IMR-90 (cell line): ENCODE measurements around the gene NEO1. TPM values are rescaled to one million over a fixed set of nuclear protein-coding genes. Genes with fewer than 3 reads are reported as not detected.

Experiments used
- ATAC-seq: fragments of 200-7000 bp; cut with Tn5 transposase; 2 replicates; pipeline ENCODE4 v1.9.1; 2020; ENCODE audit warnings: low read depth, mild to moderate bottlenecking, moderate library complexity
- BruUV-seq: library from RNA; stranded (reverse); fragments of 400-500 nt; replicated peaks from 2 replicates; lab custom pipeline; 2021; lab: Mats Ljungman, UMichigan
- CTCF ChIA-PET: fragments of 300-600 bp; formaldehyde crosslinking; extraction: SDS; loops from one replicate; lab custom pipeline; 2021; ENCODE audit warnings: antibody characterized with exemption; lab: Yijun Ruan, JAX
- POLR2A ChIA-PET: fragments of 300-600 bp; sonication (Branson Sonifier 250); formaldehyde crosslinking; loops from one replicate; lab custom pipeline; 2022; ENCODE audit warnings: antibody characterized with exemption; ENCODE audit not compliant: unreplicated experiment; lab: Charles Lee
- DNase-seq: peaks from one replicate; pipeline ENCODE4 v3.0.0; 2013
- H2AFZ ChIP-seq: replicated peaks from 2 replicates; pipeline ENCODE3; 2013; ENCODE audit warnings: low read length, mild to moderate bottlenecking; ENCODE audit not compliant: poor library complexity
- H2AK5ac ChIP-seq: 2 replicates; pipeline ENCODE4 v1.6.1; 2013; ENCODE audit warnings: low read depth, low read length, inconsistent platforms
- H2AK9ac ChIP-seq: replicated peaks from 2 replicates; pipeline ENCODE3; 2013; ENCODE audit warnings: mild to moderate bottlenecking, low read depth, low read length, moderate library complexity; ENCODE audit not compliant: poor library complexity
- H2BK120ac ChIP-seq: 2 replicates; pipeline ENCODE4 v1.6.1; 2013; ENCODE audit warnings: low read depth, low read length, inconsistent platforms
- H2BK15ac ChIP-seq: 3 replicates; pipeline ENCODE4 v1.6.1; 2013; ENCODE audit warnings: low read depth, low read length, inconsistent platforms
- H2BK20ac ChIP-seq: 2 replicates; pipeline ENCODE4 v1.6.1; 2013; ENCODE audit warnings: low read depth, mild to moderate bottlenecking, inconsistent platforms, low read length, moderate library complexity
- H2BK5ac ChIP-seq: 2 replicates; pipeline ENCODE4 v1.6.1; 2013; ENCODE audit warnings: mild to moderate bottlenecking, low read depth, low read length, inconsistent platforms; ENCODE audit not compliant: poor library complexity, severe bottlenecking
- H3K14ac ChIP-seq: replicated peaks from 2 replicates; pipeline ENCODE4 v1.6.1; 2013; ENCODE audit warnings: low read depth, low read length, inconsistent platforms
- H3K18ac ChIP-seq: 2 replicates; pipeline ENCODE4 v1.6.1; 2013; ENCODE audit warnings: low read depth, low read length, control low read depth
- H3K23ac ChIP-seq: 2 replicates; pipeline ENCODE4 v1.6.1; 2013; ENCODE audit warnings: low read depth, low read length, inconsistent platforms
- H3K27ac ChIP-seq: 2 replicates; pipeline ENCODE4 v1.5.1; 2013; ENCODE audit warnings: mild to moderate bottlenecking, control low read depth, low read length; ENCODE audit not compliant: insufficient read depth
- H3K27me3 ChIP-seq: 2 replicates; pipeline ENCODE4 v1.6.1; 2013; ENCODE audit warnings: low read length; ENCODE audit not compliant: control insufficient read depth, insufficient read depth
- H3K36me3 ChIP-seq: 2 replicates; pipeline ENCODE4 v1.6.1; 2013; ENCODE audit warnings: low read length, mixed read lengths; ENCODE audit not compliant: control insufficient read depth, insufficient read depth
- H3K4ac ChIP-seq: 2 replicates; pipeline ENCODE4 v1.6.1; 2013; ENCODE audit warnings: low read depth, low read length, inconsistent platforms
- H3K4me1 ChIP-seq: 2 replicates; pipeline ENCODE4 v1.6.1; 2013; ENCODE audit warnings: low read length, mixed read lengths; ENCODE audit not compliant: control insufficient read depth, insufficient read depth
- H3K4me2 ChIP-seq: 2 replicates; pipeline ENCODE4 v1.6.1; 2013; ENCODE audit warnings: low read depth, mild to moderate bottlenecking, control low read depth, low read length, moderate library complexity
- H3K4me3 ChIP-seq: 2 replicates; pipeline ENCODE4 v1.5.1; 2013; ENCODE audit warnings: low read depth, mild to moderate bottlenecking, control low read depth, low read length, moderate library complexity; ENCODE audit not compliant: insufficient read depth
- H3K56ac ChIP-seq: 2 replicates; pipeline ENCODE4 v1.6.1; 2013; ENCODE audit warnings: low read length, inconsistent platforms; ENCODE audit not compliant: insufficient read depth; ENCODE audit errors: extremely low read depth
- H3K79me1 ChIP-seq, 2 experiments: 2 replicates each; pipeline ENCODE4 v1.6.1; 2013; ENCODE audit warnings: low read length in 2 of 2, inconsistent platforms in 1 of 2, low read depth in 1 of 2
- H3K9ac ChIP-seq: 2 replicates; pipeline ENCODE4 v1.6.1; 2013; ENCODE audit warnings: low read depth, low read length, control low read depth
- H3K9me1 ChIP-seq: 2 replicates; pipeline ENCODE4 v1.6.1; 2013; ENCODE audit warnings: low read length, inconsistent platforms; ENCODE audit not compliant: insufficient read depth
- H3K9me3 ChIP-seq: 2 replicates; pipeline ENCODE4 v1.6.1; 2013; ENCODE audit warnings: low read length; ENCODE audit not compliant: control insufficient read depth, insufficient read depth
- H4K20me1 ChIP-seq: 2 replicates; pipeline ENCODE4 v1.6.1; 2013; ENCODE audit warnings: low read length, inconsistent platforms; ENCODE audit not compliant: insufficient read depth
- H4K5ac ChIP-seq: 2 replicates; pipeline ENCODE4 v1.6.1; 2013; ENCODE audit warnings: mild to moderate bottlenecking, low read depth, low read length, control low read depth
- H4K8ac ChIP-seq, 2 experiments: 2 replicates each; pipeline ENCODE4 v1.6.1; 2013; ENCODE audit warnings: low read depth in 2 of 2, low read length in 2 of 2, control low read depth in 1 of 2, inconsistent platforms in 1 of 2
- H4K91ac ChIP-seq: 2 replicates; pipeline ENCODE4 v1.6.1; 2013; ENCODE audit warnings: low read depth, low read length, inconsistent platforms; ENCODE audit not compliant: insufficient read depth
- RAD21 ChIP-seq: IDR thresholded peaks from 2 replicates; pipeline ENCODE4 v1.6.1; 2012; ENCODE audit warnings: low read length, improper control_type of control experiment
- RFX5 ChIP-seq: IDR thresholded peaks from 2 replicates; pipeline ENCODE4 v1.8.0; 2012; ENCODE audit warnings: low read depth, mild to moderate bottlenecking, low read length, moderate library complexity
- SMC3 ChIP-seq: fragments of 150-350 bp; IDR thresholded peaks from 2 replicates; pipeline ENCODE4 v1.6.1; 2016; ENCODE audit warnings: low read depth, mild to moderate bottlenecking, antibody characterized with exemption, low read length, moderate library complexity
- WGBS, 2 experiments: methylation state at CpG; one replicate each; pipeline versions ENCODE4 v1.1.5 to v1.1.7; 2013; ENCODE audit warnings: missing lambda C conversion rate in 2 of 2; ENCODE audit not compliant: insufficient read length in 1 of 2; ENCODE audit errors: extremely low coverage in 2 of 2; 5-methylcytosine and 5-hydroxymethylcytosine counted together
- dilution Hi-C: fragments of 300-500 bp; cut with HindIII; formaldehyde crosslinking; loops from one replicate; pipeline ENCODE4 v1.14.3; 2018; ENCODE audit warnings: low sequenced_read_pairs; ENCODE audit not compliant: unreplicated experiment
- in situ Hi-C: fragments of 300-500 bp; cut with MboI; formaldehyde crosslinking; loops from 3 replicates; pipeline ENCODE4 v1.14.3; 2019; ENCODE audit warnings: low sequenced_read_pairs, inconsistent platforms, mixed read lengths
- intact Hi-C: fragments of 100-400 bp; cut with micrococcal nuclease; formaldehyde crosslinking; loops from 2 replicates; pipeline ENCODE4 v1.10.0; 2022
- polyA plus RNA-seq, 3 experiments: library from polyadenylated mRNA; depleted of rRNA; stranded (reverse); fragments of >200 nt; gene quantifications; 2 replicates each; pipeline ENCODE4 v1.2.3, GENCODE V29; 2012; ENCODE audit warnings: low replicate concordance in 1 of 3
- total RNA-seq: library from RNA; depleted of rRNA; stranded (reverse); fragments of >200 nt; gene quantifications from 2 replicates; pipeline ENCODE4 v1.2.3, GENCODE V29; 2012
- TF ChIP-seq, protein P1 (sequence below): conservative IDR thresholded peaks from 2 replicates; pipeline ENCODE4 v1.5.1; 2012; ENCODE audit warnings: mild to moderate bottlenecking, low read depth, low read length, improper control_type of control experiment

NEO1 gene
- total and polyA plus RNA-seq, 2 of the 4 experiments (the other 2 are of a cell fraction) = 16.3 to 18.5 TPM

DNA sequence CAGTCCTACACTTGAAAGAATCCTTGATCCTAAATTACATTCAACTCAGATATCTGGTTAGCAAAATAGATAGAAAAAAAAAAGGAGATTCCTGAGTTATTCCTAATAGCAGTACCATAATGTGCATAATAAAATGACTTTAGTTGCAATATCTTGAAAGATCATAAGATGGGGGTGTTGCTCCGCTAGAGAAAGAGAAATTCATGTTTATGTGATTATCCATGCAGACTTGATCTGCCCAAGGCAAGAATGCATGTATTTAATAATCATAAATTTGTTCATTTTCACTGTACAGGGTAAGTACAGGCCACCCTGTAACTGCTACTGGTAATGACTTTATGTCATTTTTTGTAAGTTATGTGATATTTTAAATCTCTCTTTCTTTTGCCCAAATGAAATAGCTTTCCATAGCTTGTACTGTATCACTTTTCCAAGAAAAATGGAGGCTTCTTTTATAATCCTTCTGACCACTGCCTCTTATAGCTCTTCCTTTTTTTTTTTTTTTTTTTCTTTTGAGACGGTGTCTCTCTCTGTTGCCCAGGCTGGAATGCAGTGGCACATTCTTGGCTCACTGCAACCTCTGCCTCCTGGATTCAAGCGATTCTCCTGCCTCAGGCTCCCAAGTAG is 231.9 kb downstream of the NEO1 start:
- Histone ChIP-seq H2BK20ac (no peak overlapping the region), H2BK5ac (no peak overlapping the region), H3K23ac (no peak overlapping the region), H2AFZ (no peak overlapping the region), H3K27ac (no peak overlapping the region), H4K5ac (no peak overlapping the region), H3K9me1 (peaks cover 4% of the 10 kb centered on the region; the same call in 1 of the 2 replicates), H3K36me3 (peaks cover 16% of the 10 kb centered on the region), H4K8ac (no peak overlapping the region), H3K14ac (no peak overlapping the region), H3K9ac (no peak overlapping the region), H2AK5ac (no peak overlapping the region), H3K79me1 (no peaks in the 10 kb centered on the region), H3K4me3 (no peak overlapping the region), H3K4ac (no peak overlapping the region), H3K9me3 (no peaks in the 10 kb centered on the region), H3K4me1 (no peaks in the 10 kb centered on the region), H3K18ac (no peak overlapping the region), H3K27me3 (no peaks in the 10 kb centered on the region), H4K20me1 (no peaks in the 10 kb centered on the region), H3K4me2 (no peak overlapping the region), H2BK15ac (no peak overlapping the region), H2BK120ac (no peak overlapping the region), H2AK9ac (no peak overlapping the region), H3K56ac (no peak overlapping the region), H4K91ac (no peak overlapping the region)
- ChIA-PET CTCF (interaction anchor here (0.6 kb wide), 1 partner anchor 109 kb away, joined by 5 read pairs; no protein-coding TSS in a partner anchor), POLR2A (no interaction called here)
- dilution Hi-C loops (no loop called here), in situ Hi-C loops (no loop called here), intact Hi-C loops (loop anchor here (5.0 kb wide), 1 partner anchor 418 kb away; no protein-coding TSS in a partner anchor)
- ATAC-seq (peak; percentile 86), DNase-seq (peak; percentile 43)
- WGBS, 2 experiments = no CpG with 5 or more reads among the region's 3 CpGs
- no TSS peak for BruUV-seq
- TF ChIP-seq RFX5 (no peak), SMC3 (peak; percentile 20; the same call in 1 of the 2 replicates), RAD21 (peak; percentile 57)
- TF ChIP-seq, protein P1, sequence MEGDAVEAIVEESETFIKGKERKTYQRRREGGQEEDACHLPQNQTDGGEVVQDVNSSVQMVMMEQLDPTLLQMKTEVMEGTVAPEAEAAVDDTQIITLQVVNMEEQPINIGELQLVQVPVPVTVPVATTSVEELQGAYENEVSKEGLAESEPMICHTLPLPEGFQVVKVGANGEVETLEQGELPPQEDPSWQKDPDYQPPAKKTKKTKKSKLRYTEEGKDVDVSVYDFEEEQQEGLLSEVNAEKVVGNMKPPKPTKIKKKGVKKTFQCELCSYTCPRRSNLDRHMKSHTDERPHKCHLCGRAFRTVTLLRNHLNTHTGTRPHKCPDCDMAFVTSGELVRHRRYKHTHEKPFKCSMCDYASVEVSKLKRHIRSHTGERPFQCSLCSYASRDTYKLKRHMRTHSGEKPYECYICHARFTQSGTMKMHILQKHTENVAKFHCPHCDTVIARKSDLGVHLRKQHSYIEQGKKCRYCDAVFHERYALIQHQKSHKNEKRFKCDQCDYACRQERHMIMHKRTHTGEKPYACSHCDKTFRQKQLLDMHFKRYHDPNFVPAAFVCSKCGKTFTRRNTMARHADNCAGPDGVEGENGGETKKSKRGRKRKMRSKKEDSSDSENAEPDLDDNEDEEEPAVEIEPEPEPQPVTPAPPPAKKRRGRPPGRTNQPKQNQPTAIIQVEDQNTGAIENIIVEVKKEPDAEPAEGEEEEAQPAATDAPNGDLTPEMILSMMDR = peak; percentile 54
